ENCODE measurements around the gene CEP41.

DNA sequence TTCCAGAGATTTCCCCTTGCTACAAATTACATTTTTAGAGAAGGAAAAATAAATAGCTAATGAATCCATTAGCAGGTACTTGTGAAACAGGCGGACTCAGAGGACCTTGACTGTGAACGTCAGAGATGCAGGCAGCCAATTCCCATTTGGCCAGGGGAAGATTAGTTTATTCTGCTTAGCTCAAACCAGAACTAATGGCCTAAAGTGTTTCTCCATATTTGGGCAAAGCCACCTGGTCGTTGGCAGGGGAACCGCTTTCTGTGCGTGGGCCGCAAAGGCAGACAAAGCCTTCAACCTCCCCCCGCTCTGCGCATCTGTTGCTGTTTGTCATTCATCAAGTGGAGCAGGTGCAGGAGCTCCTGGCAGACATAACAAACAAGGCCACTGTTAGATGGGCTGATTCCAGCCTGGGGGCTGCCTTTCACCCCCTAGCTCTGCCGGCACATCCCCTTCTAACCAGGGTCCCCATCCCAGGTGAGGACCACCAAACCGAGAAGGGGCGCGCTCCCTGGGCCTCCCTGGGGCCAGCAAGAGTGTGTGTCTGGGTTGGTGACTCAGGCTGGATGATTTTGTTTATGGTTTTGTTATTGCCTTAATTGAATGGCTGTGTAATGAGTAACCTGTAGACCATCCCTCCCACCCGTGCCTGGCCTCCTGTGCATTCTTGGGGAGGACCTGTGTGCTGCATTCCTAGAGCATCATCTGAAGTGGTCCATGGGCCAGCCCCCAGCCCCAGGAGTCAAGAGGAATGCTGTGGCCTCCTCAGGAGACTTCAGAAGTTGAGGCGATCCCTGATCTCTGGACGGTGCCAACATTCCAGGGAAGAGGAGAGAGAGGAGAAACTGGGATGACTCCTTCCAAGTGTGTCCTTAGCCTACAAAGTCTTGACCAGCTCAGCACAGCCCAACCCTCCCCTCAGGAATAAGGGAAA, 75.0 kb downstream of the CEP41 start:
- TF ChIP-seq POLR2AphosphoS5 (IDR thresholded peaks at IDR 0.05; ENCODE audit: borderline replicate concordance, low read depth, low read length) = 0 out of 2 replicates have a peak, but pooled peaks have one; percentile 3
- TF ChIP-seq EZH2 (IDR thresholded peaks at IDR 0.05) = no peak
